HepG2 (cell line): ENCODE data around the gene ZNF514. TPM values are rescaled to one million over a fixed set of nuclear protein-coding genes. Genes with fewer than 3 reads are reported as not detected.

Experiments used
- FOXA3 ChIP-seq: IDR thresholded peaks from 2 replicates; pipeline ENCODE4 v1.6.1; 2016; ENCODE audit warnings: missing genetic modification reagents, missing compliant biosample characterization
- HHEX ChIP-seq: IDR thresholded peaks from 2 replicates; pipeline ENCODE4 v1.6.1; 2016; ENCODE audit warnings: control low read depth
- HNF4G ChIP-seq, 2 experiments: sonication (generic) in 1 of 2; formaldehyde crosslinking in 1 of 2; IDR thresholded peaks; 2 replicates each; pipeline versions ENCODE4 v1.4.0 to v1.6.1; 2011 to 2020; ENCODE audit warnings: borderline replicate concordance in 2 of 2, low read depth in 2 of 2, mild to moderate bottlenecking in 2 of 2, low read length in 1 of 2, missing genetic modification reagents in 1 of 2, moderate library complexity in 1 of 2
- SP1 ChIP-seq, 2 experiments: fragments of 450-650 bp in 1 of 2; sonication (generic) in 1 of 2; formaldehyde crosslinking in 1 of 2; IDR thresholded peaks; 2 replicates each; pipeline versions ENCODE4 v1.4.0 to v1.6.1; 2016 to 2020; ENCODE audit warnings: missing genetic modification reagents in 1 of 2
- polyA plus RNA-seq, 8 experiments: library from polyadenylated mRNA; depleted of rRNA in 3 of 8; stranded (reverse) in 7 of 8; unstranded in 1 of 8; fragments of >200 nt; fragmentation: Illumina TruSeq in 4 of 8; extraction: Trizol in 4 of 8; gene quantifications; 2 replicates each; pipeline versions ENCODE4 v1.2.1 to v1.2.3, GENCODE V29; 2011 to 2016; ENCODE audit warnings: low read depth in 4 of 8, missing spikeins in 1 of 8, mixed read lengths in 1 of 8; ENCODE audit not compliant: insufficient read depth in 1 of 8
- total RNA-seq, 5 experiments: library from RNA; depleted of rRNA; stranded (reverse); fragments of >200 nt; fragmentation: Illumina TruSeq; extraction: Trizol; gene quantifications; 2 replicates each; pipeline ENCODE4 v1.2.3, GENCODE V29; 2016; ENCODE audit warnings: low read depth in 1 of 5
- TF ChIP-seq, protein P1 (sequence below): sonication (generic); formaldehyde crosslinking; IDR thresholded peaks from 2 replicates; pipeline ENCODE4 v1.5.0; 2020; ENCODE audit warnings: missing genetic modification reagents
- TF ChIP-seq, protein P2 (sequence below): sonication (generic); formaldehyde crosslinking; IDR thresholded peaks from 2 replicates; pipeline ENCODE4 v1.4.0; 2020; ENCODE audit warnings: mild to moderate bottlenecking, missing genetic modification reagents
- TF ChIP-seq, protein P3 (sequence below), 2 experiments: sonication (generic) in 1 of 2; formaldehyde crosslinking in 1 of 2; IDR thresholded peaks; 2 replicates each; pipeline versions ENCODE4 v1.6.1 to v1.9.0; 2014 to 2022; ENCODE audit warnings: antibody characterized with exemption in 1 of 2, borderline replicate concordance in 1 of 2, inconsistent platforms in 1 of 2, low read depth in 1 of 2, missing genetic modification reagents in 1 of 2
- TF ChIP-seq, protein P4 (sequence below): sonication (generic); formaldehyde crosslinking; IDR thresholded peaks from one replicate; pipeline ENCODE4 v1.5.1; 2020; ENCODE audit warnings: mild to moderate bottlenecking, missing genetic modification reagents; ENCODE audit errors: not compliant biosample characterization

Gene ZNF514
- total and polyA plus RNA-seq, 2 of the 13 experiments (the other 11 are each of a cell fraction or from before 2014, with no cell fraction given), result 15.2 to 18.7 TPM

DNA sequence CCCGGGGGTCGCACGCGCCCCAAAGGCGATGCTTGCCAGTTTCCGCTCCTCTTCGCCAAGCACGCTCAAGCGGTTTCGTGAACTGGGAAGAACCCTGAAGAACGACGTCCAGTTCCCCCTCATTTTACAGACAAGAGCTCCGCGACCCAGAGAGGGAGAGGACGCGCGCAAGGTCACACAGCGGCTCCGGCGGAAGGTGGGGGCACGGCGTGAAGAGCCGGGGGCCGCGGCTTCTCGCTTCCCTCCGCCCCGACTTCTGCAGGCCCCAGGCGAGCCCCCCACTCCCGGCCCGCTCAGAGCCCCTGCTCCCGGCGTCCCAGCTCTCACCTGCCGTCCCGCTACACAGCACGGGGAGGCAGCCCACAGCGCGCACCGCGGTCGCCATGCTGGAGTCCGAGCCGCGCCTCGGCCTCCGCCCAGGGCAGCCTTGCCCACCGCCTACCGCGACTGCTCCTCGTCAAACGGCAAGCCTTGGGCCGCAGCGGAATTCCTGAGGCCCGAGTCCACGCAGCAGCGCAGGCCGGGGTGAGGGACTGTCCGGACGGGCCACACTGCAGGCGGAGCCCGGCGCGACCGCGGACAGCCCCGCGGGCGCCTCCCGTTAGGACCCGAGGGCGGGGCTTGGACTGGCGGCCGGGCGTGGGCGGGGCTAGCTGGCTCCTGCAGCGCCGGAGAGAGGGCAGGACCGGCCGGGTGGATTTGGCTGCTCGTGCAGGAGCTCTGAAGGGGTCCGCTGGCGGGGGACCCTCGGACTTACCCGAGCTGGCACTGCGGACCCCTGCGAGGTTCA lies 38.0 kb downstream of the ZNF514 start, which contains the start of gene MRPS5 (continued):
- TF ChIP-seq SP1 (IDR thresholded peaks at IDR 0.05), result no peak
- peak; percentile 83 for TF ChIP-seq SP1 (CRISPR knock-in tag; IDR thresholded peaks at IDR 0.05)
- TF ChIP-seq, protein P1, sequence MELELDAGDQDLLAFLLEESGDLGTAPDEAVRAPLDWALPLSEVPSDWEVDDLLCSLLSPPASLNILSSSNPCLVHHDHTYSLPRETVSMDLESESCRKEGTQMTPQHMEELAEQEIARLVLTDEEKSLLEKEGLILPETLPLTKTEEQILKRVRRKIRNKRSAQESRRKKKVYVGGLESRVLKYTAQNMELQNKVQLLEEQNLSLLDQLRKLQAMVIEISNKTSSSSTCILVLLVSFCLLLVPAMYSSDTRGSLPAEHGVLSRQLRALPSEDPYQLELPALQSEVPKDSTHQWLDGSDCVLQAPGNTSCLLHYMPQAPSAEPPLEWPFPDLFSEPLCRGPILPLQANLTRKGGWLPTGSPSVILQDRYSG (CRISPR knock-in tag), result peak; percentile 52; the same call in 1 of the 2 replicates
- TF ChIP-seq, protein P2, sequence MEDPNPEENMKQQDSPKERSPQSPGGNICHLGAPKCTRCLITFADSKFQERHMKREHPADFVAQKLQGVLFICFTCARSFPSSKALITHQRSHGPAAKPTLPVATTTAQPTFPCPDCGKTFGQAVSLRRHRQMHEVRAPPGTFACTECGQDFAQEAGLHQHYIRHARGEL, result 0 out of 2 replicates have a peak, but pooled peaks have one; percentile 76
- TF ChIP-seq, protein P3, sequence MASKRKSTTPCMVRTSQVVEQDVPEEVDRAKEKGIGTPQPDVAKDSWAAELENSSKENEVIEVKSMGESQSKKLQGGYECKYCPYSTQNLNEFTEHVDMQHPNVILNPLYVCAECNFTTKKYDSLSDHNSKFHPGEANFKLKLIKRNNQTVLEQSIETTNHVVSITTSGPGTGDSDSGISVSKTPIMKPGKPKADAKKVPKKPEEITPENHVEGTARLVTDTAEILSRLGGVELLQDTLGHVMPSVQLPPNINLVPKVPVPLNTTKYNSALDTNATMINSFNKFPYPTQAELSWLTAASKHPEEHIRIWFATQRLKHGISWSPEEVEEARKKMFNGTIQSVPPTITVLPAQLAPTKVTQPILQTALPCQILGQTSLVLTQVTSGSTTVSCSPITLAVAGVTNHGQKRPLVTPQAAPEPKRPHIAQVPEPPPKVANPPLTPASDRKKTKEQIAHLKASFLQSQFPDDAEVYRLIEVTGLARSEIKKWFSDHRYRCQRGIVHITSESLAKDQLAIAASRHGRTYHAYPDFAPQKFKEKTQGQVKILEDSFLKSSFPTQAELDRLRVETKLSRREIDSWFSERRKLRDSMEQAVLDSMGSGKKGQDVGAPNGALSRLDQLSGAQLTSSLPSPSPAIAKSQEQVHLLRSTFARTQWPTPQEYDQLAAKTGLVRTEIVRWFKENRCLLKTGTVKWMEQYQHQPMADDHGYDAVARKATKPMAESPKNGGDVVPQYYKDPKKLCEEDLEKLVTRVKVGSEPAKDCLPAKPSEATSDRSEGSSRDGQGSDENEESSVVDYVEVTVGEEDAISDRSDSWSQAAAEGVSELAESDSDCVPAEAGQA (IDR thresholded peaks at IDR 0.05; ENCODE audit: low read depth), result peak; percentile 84
- TF ChIP-seq, protein P3 (CRISPR knock-in tag; IDR thresholded peaks at IDR 0.05; ENCODE audit: borderline replicate concordance), result 0 out of 2 replicates have a peak, but pooled peaks have one; percentile 70
- TF ChIP-seq, protein P4, sequence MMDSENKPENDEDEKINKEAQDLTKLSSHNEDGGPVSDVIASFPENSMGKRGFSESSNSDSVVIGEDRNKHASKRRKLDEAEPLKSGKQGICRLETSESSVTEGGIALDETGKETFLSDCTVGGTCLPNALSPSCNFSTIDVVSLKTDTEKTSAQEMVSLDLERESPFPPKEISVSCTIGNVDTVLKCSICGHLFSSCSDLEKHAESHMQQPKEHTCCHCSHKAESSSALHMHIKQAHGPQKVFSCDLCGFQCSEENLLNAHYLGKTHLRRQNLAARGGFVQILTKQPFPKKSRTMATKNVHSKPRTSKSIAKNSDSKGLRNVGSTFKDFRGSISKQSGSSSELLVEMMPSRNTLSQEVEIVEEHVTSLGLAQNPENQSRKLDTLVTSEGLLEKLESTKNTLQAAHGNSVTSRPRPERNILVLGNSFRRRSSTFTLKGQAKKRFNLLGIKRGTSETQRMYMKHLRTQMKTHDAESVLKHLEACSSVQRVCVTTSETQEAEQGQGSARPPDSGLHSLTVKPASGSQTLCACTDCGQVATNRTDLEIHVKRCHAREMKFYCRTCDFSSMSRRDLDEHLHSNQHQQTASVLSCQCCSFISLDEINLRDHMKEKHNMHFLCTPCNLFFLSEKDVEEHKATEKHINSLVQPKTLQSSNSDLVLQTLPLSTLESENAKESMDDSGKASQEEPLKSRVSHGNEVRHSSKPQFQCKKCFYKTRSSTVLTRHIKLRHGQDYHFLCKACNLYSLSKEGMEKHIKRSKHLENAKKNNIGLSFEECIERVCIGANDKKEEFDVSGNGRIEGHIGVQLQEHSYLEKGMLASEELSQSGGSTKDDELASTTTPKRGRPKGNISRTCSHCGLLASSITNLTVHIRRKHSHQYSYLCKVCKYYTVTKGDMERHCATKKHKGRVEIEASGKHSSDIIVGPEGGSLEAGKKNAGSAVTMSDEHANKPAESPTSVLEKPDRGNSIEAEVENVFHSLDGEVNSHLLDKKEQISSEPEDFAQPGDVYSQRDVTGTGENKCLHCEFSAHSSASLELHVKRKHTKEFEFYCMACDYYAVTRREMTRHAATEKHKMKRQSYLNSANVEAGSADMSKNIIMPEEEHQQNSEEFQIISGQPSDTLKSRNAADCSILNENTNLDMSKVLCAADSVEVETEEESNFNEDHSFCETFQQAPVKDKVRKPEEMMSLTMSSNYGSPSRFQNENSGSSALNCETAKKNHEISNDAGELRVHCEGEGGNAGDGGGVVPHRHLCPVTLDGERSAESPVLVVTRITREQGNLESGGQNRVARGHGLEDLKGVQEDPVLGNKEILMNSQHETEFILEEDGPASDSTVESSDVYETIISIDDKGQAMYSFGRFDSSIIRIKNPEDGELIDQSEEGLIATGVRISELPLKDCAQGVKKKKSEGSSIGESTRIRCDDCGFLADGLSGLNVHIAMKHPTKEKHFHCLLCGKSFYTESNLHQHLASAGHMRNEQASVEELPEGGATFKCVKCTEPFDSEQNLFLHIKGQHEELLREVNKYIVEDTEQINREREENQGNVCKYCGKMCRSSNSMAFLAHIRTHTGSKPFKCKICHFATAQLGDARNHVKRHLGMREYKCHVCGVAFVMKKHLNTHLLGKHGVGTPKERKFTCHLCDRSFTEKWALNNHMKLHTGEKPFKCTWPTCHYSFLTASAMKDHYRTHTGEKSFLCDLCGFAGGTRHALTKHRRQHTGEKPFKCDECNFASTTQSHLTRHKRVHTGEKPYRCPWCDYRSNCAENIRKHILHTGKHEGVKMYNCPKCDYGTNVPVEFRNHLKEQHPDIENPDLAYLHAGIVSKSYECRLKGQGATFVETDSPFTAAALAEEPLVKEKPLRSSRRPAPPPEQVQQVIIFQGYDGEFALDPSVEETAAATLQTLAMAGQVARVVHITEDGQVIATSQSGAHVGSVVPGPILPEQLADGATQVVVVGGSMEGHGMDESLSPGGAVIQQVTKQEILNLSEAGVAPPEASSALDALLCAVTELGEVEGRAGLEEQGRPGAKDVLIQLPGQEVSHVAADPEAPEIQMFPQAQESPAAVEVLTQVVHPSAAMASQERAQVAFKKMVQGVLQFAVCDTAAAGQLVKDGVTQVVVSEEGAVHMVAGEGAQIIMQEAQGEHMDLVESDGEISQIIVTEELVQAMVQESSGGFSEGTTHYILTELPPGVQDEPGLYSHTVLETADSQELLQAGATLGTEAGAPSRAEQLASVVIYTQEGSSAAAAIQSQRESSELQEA (CRISPR knock-in tag), result peak; percentile 87
- TF ChIP-seq HHEX (CRISPR knock-in tag), result no peak
- TF ChIP-seq FOXA3 (CRISPR knock-in tag), result peak; percentile 49
- no peak for TF ChIP-seq HNF4G (IDR thresholded peaks at IDR 0.05; ENCODE audit: borderline replicate concordance, low read depth, low read length)
- peak; percentile 70; the same call in 1 of the 2 replicates for TF ChIP-seq HNF4G (CRISPR knock-in tag; IDR thresholded peaks at IDR 0.05; ENCODE audit: borderline replicate concordance, low read depth)
